ENCODE measurements around the gene LUZP2.

LUZP2 gene

GRCh38 chr11:24642648-24643047 lies 145.8 kb downstream of the LUZP2 start:
- Histone ChIP-seq H3K27me3 (ENCODE audit: control insufficient read depth, insufficient read depth, low read length) (no peaks in the 10 kb centered on the region), H3K4me1 (ENCODE audit: control insufficient read depth, insufficient read depth, low read length) (no peaks in the 10 kb centered on the region), H3K9ac (ENCODE audit: low read length) (no peak overlapping the region), H3K9me3 (ENCODE audit: control insufficient read depth, low read length) (no peaks in the 10 kb centered on the region), H3K36me3 (ENCODE audit: control insufficient read depth, insufficient read depth, low read length) (no peaks in the 10 kb centered on the region), H3K4me3 (ENCODE audit: low read length) (no peak overlapping the region)

GRCh38 chr11:24645563-24645962 lies 148.7 kb downstream of the LUZP2 start:
- Histone ChIP-seq H3K27me3 (ENCODE audit: control insufficient read depth, insufficient read depth, low read length) (no peaks in the 10 kb centered on the region), H3K4me1 (ENCODE audit: control insufficient read depth, insufficient read depth, low read length) (no peaks in the 10 kb centered on the region), H3K9me3 (ENCODE audit: control insufficient read depth, low read length) (no peaks in the 10 kb centered on the region), H3K36me3 (ENCODE audit: control insufficient read depth, insufficient read depth, low read length) (no peaks in the 10 kb centered on the region), H3K4me3 (ENCODE audit: low read length) (no peak overlapping the region), H3K9ac (ENCODE audit: low read length) (no peak overlapping the region)

DNA sequence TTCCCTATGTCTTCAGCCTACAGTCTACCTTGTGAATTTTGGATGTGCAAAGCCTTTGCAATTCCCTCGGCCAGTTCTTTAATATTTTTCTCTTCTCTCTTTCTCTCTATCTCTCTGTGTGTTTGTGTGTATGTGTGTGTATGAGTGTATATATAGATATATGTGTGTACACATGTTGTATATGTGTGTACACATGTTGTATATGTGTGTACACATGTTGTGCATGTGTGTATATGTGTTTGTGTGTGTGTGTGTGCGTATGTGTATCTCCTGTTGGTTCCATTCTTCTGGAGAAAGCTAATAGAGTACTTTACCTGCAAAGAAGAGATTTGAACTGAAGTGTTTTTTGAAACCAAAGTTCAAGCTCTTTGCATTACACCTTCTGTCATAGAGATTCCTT lies 155.0 kb downstream of the LUZP2 start:
- Histone ChIP-seq H3K9ac (ENCODE audit: low read length) (no peak overlapping the region), H3K4me3 (ENCODE audit: low read length) (no peak overlapping the region), H3K4me1 (ENCODE audit: control insufficient read depth, insufficient read depth, low read length) (no peaks in the 10 kb centered on the region), H3K36me3 (ENCODE audit: control insufficient read depth, insufficient read depth, low read length) (no peaks in the 10 kb centered on the region), H3K27me3 (ENCODE audit: control insufficient read depth, insufficient read depth, low read length) (no peaks in the 10 kb centered on the region), H3K9me3 (ENCODE audit: control insufficient read depth, low read length) (no peaks in the 10 kb centered on the region)

- no peaks in the 10 kb centered on the region for H3K9me3 ChIP-seq (ENCODE audit: control insufficient read depth, low read length)
- H3K36me3 ChIP-seq (ENCODE audit: control insufficient read depth, insufficient read depth, low read length), result no peaks in the 10 kb centered on the region
- no peaks in the 10 kb centered on the region for H3K4me1 ChIP-seq (ENCODE audit: control insufficient read depth, insufficient read depth, low read length)
- no peaks in the 10 kb centered on the region for H3K27me3 ChIP-seq (ENCODE audit: control insufficient read depth, insufficient read depth, low read length)
- H3K9ac ChIP-seq (ENCODE audit: low read length), result no peak overlapping the region
- no peak overlapping the region for H3K4me3 ChIP-seq (ENCODE audit: low read length)
Measured at GRCh38 chr11:24653901-24654300, 157.0 kb downstream of the LUZP2 start.

DNA sequence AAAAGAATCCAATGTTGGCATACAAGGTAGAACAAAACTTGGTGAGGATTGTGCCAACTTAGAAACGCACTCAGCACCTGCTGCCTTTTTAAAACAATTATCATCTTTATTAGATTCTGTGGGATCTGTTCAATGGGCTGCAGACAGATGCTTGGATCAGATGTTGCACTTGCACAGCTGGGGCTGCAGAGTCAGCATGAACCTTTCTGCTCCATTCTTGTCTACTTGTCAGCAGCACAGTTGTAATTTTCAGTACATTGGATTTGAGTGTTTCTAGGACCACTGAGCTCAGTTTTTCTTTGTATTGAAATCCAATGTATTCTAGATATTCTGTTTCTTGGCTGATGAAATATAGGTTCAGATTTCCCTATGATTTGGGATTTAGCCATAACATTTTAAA lies 164.5 kb downstream of the LUZP2 start:
- Histone ChIP-seq H3K9ac (ENCODE audit: low read length) (no peak overlapping the region), H3K36me3 (ENCODE audit: control insufficient read depth, insufficient read depth, low read length) (no peaks in the 10 kb centered on the region), H3K4me1 (ENCODE audit: control insufficient read depth, insufficient read depth, low read length) (no peaks in the 10 kb centered on the region), H3K9me3 (ENCODE audit: control insufficient read depth, low read length) (no peaks in the 10 kb centered on the region), H3K4me3 (ENCODE audit: low read length) (no peak overlapping the region), H3K27me3 (ENCODE audit: control insufficient read depth, insufficient read depth, low read length) (no peaks in the 10 kb centered on the region)

DNA sequence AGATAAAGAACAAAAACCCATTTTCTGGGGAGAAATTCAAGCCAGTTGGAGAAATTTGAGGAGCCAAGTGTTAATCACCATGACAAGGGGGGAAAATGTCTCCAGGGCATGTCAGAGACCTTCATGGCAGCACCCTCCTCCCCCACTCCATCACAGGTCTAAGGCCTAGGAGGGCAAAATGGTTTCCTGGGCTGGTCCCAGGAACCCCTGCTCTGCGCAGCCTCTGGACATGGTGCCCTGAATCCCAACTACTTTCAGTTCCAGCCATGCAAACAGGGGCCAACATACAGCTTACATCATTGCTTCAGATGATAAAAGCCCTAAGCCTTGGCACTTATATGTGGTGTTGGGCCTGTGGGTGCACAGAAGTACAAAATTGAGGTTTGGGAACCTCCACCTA lies 167.5 kb downstream of the LUZP2 start:
- Histone ChIP-seq H3K9ac (ENCODE audit: low read length) (no peak overlapping the region), H3K4me3 (ENCODE audit: low read length) (no peak overlapping the region), H3K36me3 (ENCODE audit: control insufficient read depth, insufficient read depth, low read length) (no peaks in the 10 kb centered on the region), H3K27me3 (ENCODE audit: control insufficient read depth, insufficient read depth, low read length) (no peaks in the 10 kb centered on the region), H3K4me1 (ENCODE audit: control insufficient read depth, insufficient read depth, low read length) (no peaks in the 10 kb centered on the region), H3K9me3 (ENCODE audit: control insufficient read depth, low read length) (no peaks in the 10 kb centered on the region)

DNA sequence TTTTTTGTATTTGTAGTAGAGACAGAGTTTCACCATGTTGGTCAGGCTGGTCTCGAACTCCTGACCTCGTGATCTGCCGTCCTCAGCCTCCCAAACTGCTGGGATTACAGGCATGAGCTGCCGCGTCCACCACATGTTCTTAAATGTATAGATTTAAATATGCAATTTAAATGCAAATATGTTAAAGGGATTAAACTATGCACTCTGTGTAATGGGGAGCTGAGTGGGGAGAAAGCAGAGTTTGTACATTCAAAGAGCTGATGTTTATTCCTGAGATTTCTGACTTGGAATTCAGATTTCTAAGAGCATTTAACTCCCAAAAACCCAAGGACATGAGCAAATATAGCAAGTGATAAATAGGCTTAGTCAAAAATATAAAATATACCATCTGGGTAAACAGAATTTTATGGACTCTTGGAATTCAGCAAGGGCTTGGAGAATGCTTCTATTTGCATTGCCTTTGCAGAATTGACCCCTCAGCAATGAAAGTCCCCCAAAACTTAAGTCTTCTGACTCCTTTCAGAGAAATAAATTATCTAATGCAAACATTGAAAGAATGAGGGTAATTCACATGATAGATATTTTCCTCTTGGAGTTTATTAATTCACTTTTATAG lies 170.6 kb downstream of the LUZP2 start:
- no peaks in the 10 kb centered on the region for H3K4me1 ChIP-seq (ENCODE audit: control insufficient read depth, insufficient read depth, low read length)
- H3K9me3 ChIP-seq (ENCODE audit: control insufficient read depth, low read length), result no peaks in the 10 kb centered on the region
- no peak overlapping the region for H3K4me3 ChIP-seq (ENCODE audit: low read length)
- no peaks in the 10 kb centered on the region for H3K27me3 ChIP-seq (ENCODE audit: control insufficient read depth, insufficient read depth, low read length)
- H3K36me3 ChIP-seq (ENCODE audit: control insufficient read depth, insufficient read depth, low read length), result no peaks in the 10 kb centered on the region
- no peak overlapping the region for H3K9ac ChIP-seq (ENCODE audit: low read length)

DNA sequence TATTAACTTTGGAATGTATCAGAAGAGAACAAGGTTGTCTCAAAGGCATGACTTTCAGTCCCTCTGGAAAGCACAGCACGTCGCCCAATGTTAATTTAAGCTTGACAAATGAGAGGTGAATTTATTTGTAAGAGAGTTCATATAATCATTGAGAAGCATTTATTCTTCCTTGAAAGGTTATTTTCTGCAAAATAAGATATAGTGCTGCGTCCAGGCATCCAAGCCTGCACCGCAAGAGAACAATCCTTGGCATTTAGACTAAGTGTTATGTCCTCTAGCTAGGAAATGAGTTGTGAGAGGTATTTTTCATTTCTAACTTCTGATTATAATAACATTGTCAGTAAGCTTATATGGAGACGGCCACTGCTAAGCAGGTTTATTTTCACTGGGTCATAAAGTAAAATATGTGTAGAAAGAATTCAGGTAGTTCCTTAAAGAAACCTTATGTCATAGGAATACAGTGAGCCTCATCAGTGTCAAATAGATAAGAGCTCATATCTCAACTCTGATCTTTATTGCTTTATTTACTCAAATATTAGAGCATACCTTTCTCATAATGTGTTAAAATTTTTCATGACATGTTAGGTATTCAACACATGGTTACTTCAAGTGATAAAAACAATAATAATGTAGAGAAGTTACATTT lies 182.0 kb downstream of the LUZP2 start:
- Histone ChIP-seq H3K4me3 (ENCODE audit: low read length) (no peak overlapping the region), H3K27me3 (ENCODE audit: control insufficient read depth, insufficient read depth, low read length) (no peaks in the 10 kb centered on the region), H3K4me1 (ENCODE audit: control insufficient read depth, insufficient read depth, low read length) (no peaks in the 10 kb centered on the region), H3K36me3 (ENCODE audit: control insufficient read depth, insufficient read depth, low read length) (no peaks in the 10 kb centered on the region), H3K9me3 (ENCODE audit: control insufficient read depth, low read length) (no peaks in the 10 kb centered on the region), H3K9ac (ENCODE audit: low read length) (no peak overlapping the region)

- H3K9ac ChIP-seq (ENCODE audit: low read length), result no peak overlapping the region
- H3K36me3 ChIP-seq (ENCODE audit: control insufficient read depth, insufficient read depth, low read length), result no peaks in the 10 kb centered on the region
Measured at GRCh38 chr11:24679821-24680351, 183.0 kb downstream of the LUZP2 start.

DNA sequence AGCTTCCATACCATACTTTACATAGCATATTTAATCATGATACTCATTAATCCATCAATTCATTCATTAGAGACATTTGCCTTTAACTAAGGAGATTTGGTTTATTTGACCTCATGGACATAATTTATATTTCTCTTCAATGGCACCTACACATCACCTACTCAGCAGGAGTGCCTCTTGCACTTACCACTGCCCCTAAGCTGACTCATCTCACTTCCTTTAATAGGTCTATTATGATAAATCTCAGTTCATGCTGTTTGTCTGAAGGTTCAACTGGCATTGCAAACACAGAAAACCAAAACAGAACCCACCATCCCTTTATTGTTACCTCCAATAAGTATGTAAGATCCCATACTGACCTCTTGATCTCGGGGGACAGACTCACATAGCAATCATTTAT lies 186.7 kb downstream of the LUZP2 start:
- Histone ChIP-seq H3K9ac (ENCODE audit: low read length) (no peak overlapping the region), H3K4me3 (ENCODE audit: low read length) (no peak overlapping the region), H3K9me3 (ENCODE audit: control insufficient read depth, low read length) (no peaks in the 10 kb centered on the region), H3K36me3 (ENCODE audit: control insufficient read depth, insufficient read depth, low read length) (no peaks in the 10 kb centered on the region), H3K27me3 (ENCODE audit: control insufficient read depth, insufficient read depth, low read length) (no peaks in the 10 kb centered on the region), H3K4me1 (ENCODE audit: control insufficient read depth, insufficient read depth, low read length) (no peaks in the 10 kb centered on the region)

More at GRCh38 chr11:24679821-24680351, 183.0 kb downstream of the LUZP2 start:
- H3K27me3 ChIP-seq (ENCODE audit: control insufficient read depth, insufficient read depth, low read length), result no peaks in the 10 kb centered on the region
- no peaks in the 10 kb centered on the region for H3K9me3 ChIP-seq (ENCODE audit: control insufficient read depth, low read length)
- H3K4me1 ChIP-seq (ENCODE audit: control insufficient read depth, insufficient read depth, low read length), result no peaks in the 10 kb centered on the region
- no peak overlapping the region for H3K4me3 ChIP-seq (ENCODE audit: low read length)

- H3K9me3 ChIP-seq (ENCODE audit: control insufficient read depth, low read length), result no peaks in the 10 kb centered on the region
- H3K27me3 ChIP-seq (ENCODE audit: control insufficient read depth, insufficient read depth, low read length), result no peaks in the 10 kb centered on the region
- H3K9ac ChIP-seq (ENCODE audit: low read length), result no peak overlapping the region
- no peaks in the 10 kb centered on the region for H3K36me3 ChIP-seq (ENCODE audit: control insufficient read depth, insufficient read depth, low read length)
- no peaks in the 10 kb centered on the region for H3K4me1 ChIP-seq (ENCODE audit: control insufficient read depth, insufficient read depth, low read length)
- H3K4me3 ChIP-seq (ENCODE audit: low read length), result no peak overlapping the region
Measured at GRCh38 chr11:24685821-24686220, 189.0 kb downstream of the LUZP2 start.

DNA sequence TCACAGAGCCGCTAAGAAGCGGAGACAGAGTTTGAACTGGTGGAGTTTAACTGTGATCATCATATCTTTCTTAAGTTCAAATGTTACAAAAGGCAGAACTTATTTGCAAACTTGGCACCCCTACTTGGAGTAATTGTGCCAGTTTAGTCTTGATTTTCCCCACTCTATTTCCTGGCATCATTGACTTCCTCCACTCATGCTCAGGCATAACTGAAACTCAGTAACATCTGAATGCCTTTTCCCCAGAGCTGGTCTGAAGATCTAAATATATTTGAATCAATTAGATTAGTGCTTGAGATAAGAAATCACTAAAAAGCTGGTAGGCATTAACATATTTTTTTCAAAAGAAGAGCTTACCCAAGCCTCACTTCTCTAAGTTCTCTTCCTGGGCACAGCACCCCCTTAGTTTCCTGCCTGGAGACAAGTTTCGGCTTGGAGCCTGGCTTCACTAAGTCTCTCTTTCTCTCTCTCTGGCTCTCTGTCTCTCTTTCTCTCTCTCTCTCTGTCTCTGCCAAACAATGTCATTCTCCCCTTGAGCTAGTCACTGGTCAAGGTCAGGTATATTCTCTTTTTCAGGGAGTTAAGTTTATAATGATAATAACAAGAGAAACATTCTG lies 190.8 kb downstream of the LUZP2 start:
- Histone ChIP-seq H3K27me3 (ENCODE audit: control insufficient read depth, insufficient read depth, low read length) (no peaks in the 10 kb centered on the region), H3K9ac (ENCODE audit: low read length) (no peak overlapping the region), H3K9me3 (ENCODE audit: control insufficient read depth, low read length) (no peaks in the 10 kb centered on the region), H3K36me3 (ENCODE audit: control insufficient read depth, insufficient read depth, low read length) (no peaks in the 10 kb centered on the region), H3K4me1 (ENCODE audit: control insufficient read depth, insufficient read depth, low read length) (no peaks in the 10 kb centered on the region), H3K4me3 (ENCODE audit: low read length) (no peak overlapping the region)
